Glutamatergic neuron (in vitro differentiated cells): ENCODE results near the gene GLCE. TPM values are rescaled to one million over a fixed set of nuclear protein-coding genes. Genes with fewer than 3 reads are reported as not detected.

ENCODE experiments used
- DNase-seq: peaks from one replicate; pipeline ENCODE4 v3.0.0; 2022
- H3K27ac Mint-ChIP-seq: one replicate; pipeline ENCODE4 v1.8.0; 2020; ENCODE audit warnings: mild to moderate bottlenecking, mixed read lengths, inconsistent platforms; ENCODE audit not compliant: unreplicated experiment
- H3K27me3 Mint-ChIP-seq: one replicate; pipeline ENCODE4 v1.8.0; 2020; ENCODE audit warnings: mild to moderate bottlenecking, moderate library complexity, mixed read lengths, inconsistent platforms; ENCODE audit not compliant: unreplicated experiment
- H3K36me3 Mint-ChIP-seq: one replicate; pipeline ENCODE4 v1.8.0; 2020; ENCODE audit warnings: mild to moderate bottlenecking, mixed read lengths, inconsistent platforms; ENCODE audit not compliant: unreplicated experiment
- H3K4me1 Mint-ChIP-seq: one replicate; pipeline ENCODE4 v1.8.0; 2020; ENCODE audit warnings: mild to moderate bottlenecking, low read depth, mixed read lengths, inconsistent platforms; ENCODE audit not compliant: unreplicated experiment
- H3K4me3 Mint-ChIP-seq: one replicate; pipeline ENCODE4 v1.8.0; 2020; ENCODE audit warnings: mild to moderate bottlenecking, mixed read lengths, inconsistent platforms; ENCODE audit not compliant: unreplicated experiment
- H3K9me3 Mint-ChIP-seq: one replicate; pipeline ENCODE4 v1.8.0; 2020; ENCODE audit warnings: mild to moderate bottlenecking, moderate library complexity, mixed read lengths, inconsistent platforms; ENCODE audit not compliant: unreplicated experiment
- total RNA-seq: library from RNA; stranded (reverse); fragmentation: NEBNext Ultra II Directional; extraction: Animal tissue kit (Norgen Biotek cat#: 25700); gene quantifications from one replicate; pipeline ENCODE4 v1.2.1, GENCODE V29; 2021; ENCODE audit not compliant: unreplicated experiment
- TF ChIP-seq, protein P1 (sequence below): fragments of 200-600 bp; sonication (generic); IDR thresholded peaks from one replicate; pipeline ENCODE4 v1.5.0; 2021; ENCODE audit not compliant: partially characterized antibody, unreplicated experiment

GLCE gene
- total RNA-seq, 1 donor from 2014 or later = 6.7 TPM

DNA sequence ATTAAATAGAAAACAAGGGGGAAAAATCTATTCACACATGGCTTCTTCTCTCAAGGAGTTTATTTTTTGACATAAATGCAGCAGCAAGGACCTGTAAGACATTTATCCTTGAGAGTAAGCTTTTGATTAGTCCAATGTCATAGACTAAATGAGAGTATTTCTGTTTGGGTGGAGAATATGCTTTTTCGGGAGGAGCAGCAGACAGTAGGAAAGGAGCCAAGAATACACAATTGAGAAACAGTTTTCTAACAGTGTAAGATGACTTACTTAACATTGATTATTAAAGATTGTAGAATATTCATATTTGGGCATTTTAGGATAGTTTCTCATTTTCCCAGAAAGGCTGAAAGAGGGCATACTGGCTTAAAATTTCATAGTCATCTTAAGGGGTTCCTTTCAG, 72.3 kb downstream of the GLCE start:
- H3K27me3 Mint-ChIP-seq = no peaks in the 10 kb centered on the region
- TF ChIP-seq, protein P1, sequence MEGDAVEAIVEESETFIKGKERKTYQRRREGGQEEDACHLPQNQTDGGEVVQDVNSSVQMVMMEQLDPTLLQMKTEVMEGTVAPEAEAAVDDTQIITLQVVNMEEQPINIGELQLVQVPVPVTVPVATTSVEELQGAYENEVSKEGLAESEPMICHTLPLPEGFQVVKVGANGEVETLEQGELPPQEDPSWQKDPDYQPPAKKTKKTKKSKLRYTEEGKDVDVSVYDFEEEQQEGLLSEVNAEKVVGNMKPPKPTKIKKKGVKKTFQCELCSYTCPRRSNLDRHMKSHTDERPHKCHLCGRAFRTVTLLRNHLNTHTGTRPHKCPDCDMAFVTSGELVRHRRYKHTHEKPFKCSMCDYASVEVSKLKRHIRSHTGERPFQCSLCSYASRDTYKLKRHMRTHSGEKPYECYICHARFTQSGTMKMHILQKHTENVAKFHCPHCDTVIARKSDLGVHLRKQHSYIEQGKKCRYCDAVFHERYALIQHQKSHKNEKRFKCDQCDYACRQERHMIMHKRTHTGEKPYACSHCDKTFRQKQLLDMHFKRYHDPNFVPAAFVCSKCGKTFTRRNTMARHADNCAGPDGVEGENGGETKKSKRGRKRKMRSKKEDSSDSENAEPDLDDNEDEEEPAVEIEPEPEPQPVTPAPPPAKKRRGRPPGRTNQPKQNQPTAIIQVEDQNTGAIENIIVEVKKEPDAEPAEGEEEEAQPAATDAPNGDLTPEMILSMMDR = no peak

DNA sequence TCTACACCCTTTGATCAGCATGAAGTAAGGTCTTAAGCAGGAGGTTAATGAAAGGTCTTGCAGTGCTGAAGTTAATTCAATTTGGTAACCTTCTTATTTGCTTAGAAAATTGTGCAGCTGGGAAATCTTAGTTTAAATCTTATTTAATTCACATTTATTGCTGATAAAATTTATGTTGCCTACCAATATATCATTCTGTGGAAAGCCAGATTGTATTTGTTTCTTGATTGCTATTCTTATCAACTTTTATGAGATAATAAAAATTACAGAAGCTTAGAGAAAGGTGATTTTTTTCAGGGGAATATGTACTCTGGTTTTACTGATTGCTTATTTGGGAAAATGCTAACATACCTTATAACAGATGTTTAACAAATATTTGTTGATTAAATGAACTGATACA, 74.2 kb downstream of the GLCE start:
- TF ChIP-seq, protein P1 = no peak
- no peaks in the 10 kb centered on the region for H3K36me3 Mint-ChIP-seq
- H3K27ac Mint-ChIP-seq = no peak overlapping the region
- H3K4me3 Mint-ChIP-seq = no peak overlapping the region
- no peaks in the 10 kb centered on the region for H3K4me1 Mint-ChIP-seq
- no peaks in the 10 kb centered on the region for H3K9me3 Mint-ChIP-seq
- H3K27me3 Mint-ChIP-seq = no peaks in the 10 kb centered on the region
- no peak for DNase-seq

More for the DNA sequence above, 72.3 kb downstream of the GLCE start:
- no peak overlapping the region for H3K27ac Mint-ChIP-seq
- DNase-seq = no peak
- no peaks in the 10 kb centered on the region for H3K4me1 Mint-ChIP-seq
- H3K9me3 Mint-ChIP-seq = no peaks in the 10 kb centered on the region
- H3K4me3 Mint-ChIP-seq = no peak overlapping the region
- H3K36me3 Mint-ChIP-seq = no peaks in the 10 kb centered on the region

DNA sequence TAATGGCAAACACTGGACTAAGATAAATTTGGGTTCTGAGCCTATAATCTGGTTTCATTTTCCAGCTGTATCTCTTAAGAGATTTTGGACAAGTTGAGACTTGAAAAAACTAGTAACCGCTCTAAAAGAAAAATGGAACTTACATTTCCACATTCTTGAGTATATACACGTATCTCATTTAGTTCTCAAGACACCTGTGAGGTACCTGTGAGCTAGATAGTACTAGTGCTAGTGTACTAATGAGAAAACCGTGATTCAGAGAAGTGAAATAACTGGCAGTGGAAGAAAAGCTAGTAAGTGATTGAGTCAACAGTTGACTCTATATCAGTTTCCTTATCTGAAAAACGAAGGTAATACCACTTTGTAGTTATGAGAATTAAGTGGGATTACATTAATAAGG, 76.1 kb downstream of the GLCE start:
- no peak overlapping the region for H3K27ac Mint-ChIP-seq
- H3K27me3 Mint-ChIP-seq = no peaks in the 10 kb centered on the region
- no peaks in the 10 kb centered on the region for H3K36me3 Mint-ChIP-seq
- DNase-seq = no peak
- TF ChIP-seq, protein P1 = no peak
- H3K4me3 Mint-ChIP-seq = no peak overlapping the region
- H3K4me1 Mint-ChIP-seq = no peaks in the 10 kb centered on the region
- H3K9me3 Mint-ChIP-seq = no peaks in the 10 kb centered on the region

DNA sequence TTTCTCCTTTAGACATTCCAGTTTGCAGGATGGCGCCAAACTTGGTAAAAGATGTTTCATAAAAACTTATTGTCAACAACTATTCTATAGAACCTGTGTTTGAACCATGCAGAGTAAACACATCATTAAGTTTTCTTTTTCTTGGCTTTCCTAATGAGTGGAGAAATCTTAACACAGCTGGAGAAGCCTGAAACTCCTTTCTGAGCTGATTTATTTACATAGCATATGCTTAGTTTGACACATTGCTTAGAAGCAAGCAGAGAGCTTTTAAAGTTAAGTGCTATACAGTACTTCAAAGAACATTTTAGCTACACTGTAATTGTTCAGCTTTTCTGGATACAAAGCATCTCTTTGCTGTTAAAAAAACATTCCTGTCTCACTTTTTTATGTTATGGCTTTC, 77.3 kb downstream of the GLCE start:
- H3K36me3 Mint-ChIP-seq = no peaks in the 10 kb centered on the region
- H3K4me1 Mint-ChIP-seq = no peaks in the 10 kb centered on the region
- H3K9me3 Mint-ChIP-seq = no peaks in the 10 kb centered on the region
- H3K27ac Mint-ChIP-seq = no peak overlapping the region
- no peaks in the 10 kb centered on the region for H3K27me3 Mint-ChIP-seq
- no peak for DNase-seq
- H3K4me3 Mint-ChIP-seq = no peak overlapping the region
- TF ChIP-seq, protein P1 = no peak

DNA sequence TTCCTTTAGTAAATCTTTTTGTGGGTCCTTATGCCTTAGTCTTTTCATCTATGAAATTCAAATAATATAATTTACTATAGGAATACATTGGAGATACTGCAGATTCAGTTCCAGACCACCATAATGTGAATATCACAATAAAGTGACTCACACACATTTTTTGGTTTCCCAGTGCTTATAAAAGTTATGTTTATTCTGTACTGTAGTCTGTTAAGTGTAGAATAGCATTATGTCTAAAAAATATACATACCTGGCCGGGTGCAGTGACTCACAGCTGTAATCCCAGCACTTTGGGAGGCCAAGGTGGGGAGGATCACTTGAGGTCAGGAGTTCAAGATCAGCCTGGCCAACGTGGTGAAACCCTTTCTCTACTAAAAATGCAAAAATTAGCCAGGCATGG, 84.4 kb downstream of the GLCE start:
- Mint-ChIP-seq H3K27ac (no peak overlapping the region), H3K4me1 (no peaks in the 10 kb centered on the region), H3K36me3 (peaks cover 3% of the 10 kb centered on the region), H3K4me3 (no peak overlapping the region), H3K27me3 (no peaks in the 10 kb centered on the region), H3K9me3 (no peaks in the 10 kb centered on the region)
- no peak for DNase-seq
- TF ChIP-seq, protein P1 = no peak
